Cortex of kidney (tissue), 1 donor: Measurements from ENCODE around the gene SYNE4.
A peak's percentile ranks its signal among the peaks of the same experiment; 100 is the strongest.
"Not testable (repeated sequence)": the region's sequence is repeated elsewhere in the genome, so short reads cannot be mapped to it uniquely, and the experiment has no call there.

Experiments
- DNase-seq: peaks from one replicate; lab custom pipeline; 2025; lab: John Stamatoyannopoulos, UW

Gene SYNE4

DNA sequence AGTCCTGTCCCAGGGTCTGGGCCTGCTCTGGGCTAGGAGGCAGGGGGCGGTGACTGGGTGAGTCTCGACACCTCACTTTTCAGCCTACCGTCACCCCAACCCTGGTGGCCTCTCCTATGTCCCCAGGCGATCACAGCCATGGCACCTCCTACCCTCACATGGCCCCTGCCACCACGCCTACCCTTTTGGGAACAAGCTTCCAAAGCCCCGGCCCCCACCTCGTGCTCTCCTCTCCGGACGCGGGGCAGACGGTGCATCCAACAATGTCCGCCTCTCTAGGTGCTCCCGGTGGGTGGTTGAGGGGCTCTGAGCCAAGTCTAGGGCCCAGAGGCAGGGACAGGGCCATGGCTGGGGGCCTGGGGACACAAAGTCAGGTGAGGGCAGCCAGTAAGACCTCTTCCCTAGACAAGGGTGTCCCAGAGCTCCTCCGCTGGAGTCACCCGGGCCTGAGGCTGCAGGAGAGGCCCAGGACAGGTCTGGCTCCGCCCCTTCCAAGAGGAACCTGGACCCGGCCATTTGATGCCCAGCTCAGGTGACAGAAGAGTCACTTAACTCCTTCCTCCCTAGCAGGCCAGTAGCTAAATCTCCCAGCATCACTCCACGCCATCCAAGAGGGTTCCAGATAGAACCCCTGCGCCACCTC is at the start of gene SYNE4:
TSS of gene SYNE4 (minus strand) at position 478 of the 643 bp plus-strand sequence. CDS start at position 346, 132 bp downstream.
- DNase-seq, result no peak

DNA sequence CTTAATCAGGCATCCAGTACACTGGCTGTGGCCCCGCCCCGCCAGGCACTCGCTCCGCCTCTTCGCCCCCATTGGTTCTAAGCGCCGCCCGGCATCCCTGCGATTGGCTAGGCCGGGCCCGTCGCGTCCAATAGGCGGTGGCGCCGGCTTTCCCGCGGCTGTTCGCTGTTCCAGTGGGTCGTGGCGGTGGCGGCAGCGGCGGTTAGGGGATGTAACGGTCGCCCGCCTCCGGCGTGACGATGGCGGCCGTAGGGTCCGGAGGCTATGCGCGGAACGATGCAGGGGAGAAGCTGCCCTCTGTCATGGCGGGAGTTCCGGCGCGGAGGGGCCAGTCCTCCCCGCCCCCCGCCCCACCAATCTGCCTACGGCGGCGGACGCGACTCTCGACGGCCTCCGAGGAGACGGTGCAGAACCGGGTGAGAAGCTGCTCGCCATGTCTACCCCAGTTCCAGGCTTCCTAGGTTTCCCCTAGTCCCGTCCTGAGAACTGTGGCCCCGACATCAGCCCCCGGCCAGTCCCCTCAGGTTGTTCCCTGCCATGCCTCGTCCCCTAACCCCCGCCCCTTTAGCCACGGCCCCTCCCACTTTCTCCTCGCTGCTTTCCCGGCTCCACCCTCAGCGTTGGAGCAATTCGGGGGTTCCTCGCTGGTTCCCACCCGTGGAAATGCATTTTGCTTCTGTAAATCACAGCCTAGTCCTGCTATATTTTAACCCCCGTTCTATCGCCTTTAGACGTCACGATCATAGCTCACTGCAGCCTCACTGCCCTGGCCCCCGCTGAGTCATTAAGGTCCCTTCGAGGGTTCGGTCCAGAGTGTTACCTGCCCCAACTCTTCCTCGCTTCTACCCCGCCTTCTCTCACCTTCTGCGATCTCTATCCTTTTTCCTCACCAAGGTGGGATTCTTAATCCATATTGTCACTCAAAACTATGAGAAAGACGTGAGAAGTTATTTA is 46.4 kb upstream of the SYNE4 start, which contains the start of gene WDR62:
TSS of gene WDR62 (plus strand) at position 165 of the 954 bp plus-strand sequence. CDS start at position 240, 75 bp downstream.
- DNase-seq, result peak; percentile 96

GRCh38 chr19:36054119-36054732 is 45.6 kb upstream of the SYNE4 start, which contains the start of gene THAP8:
THAP8 (minus strand) TSS chr19:36054285; CDS start chr19:36054217, 68 bp downstream.
- DNase-seq, result peak; percentile 99

- no peak for DNase-seq
Observed at GRCh38 chr19:36051637-36052036, 43.0 kb upstream of the SYNE4 start.

- no peak for DNase-seq
Observed at GRCh38 chr19:36051236-36051635, 42.6 kb upstream of the SYNE4 start.

DNA sequence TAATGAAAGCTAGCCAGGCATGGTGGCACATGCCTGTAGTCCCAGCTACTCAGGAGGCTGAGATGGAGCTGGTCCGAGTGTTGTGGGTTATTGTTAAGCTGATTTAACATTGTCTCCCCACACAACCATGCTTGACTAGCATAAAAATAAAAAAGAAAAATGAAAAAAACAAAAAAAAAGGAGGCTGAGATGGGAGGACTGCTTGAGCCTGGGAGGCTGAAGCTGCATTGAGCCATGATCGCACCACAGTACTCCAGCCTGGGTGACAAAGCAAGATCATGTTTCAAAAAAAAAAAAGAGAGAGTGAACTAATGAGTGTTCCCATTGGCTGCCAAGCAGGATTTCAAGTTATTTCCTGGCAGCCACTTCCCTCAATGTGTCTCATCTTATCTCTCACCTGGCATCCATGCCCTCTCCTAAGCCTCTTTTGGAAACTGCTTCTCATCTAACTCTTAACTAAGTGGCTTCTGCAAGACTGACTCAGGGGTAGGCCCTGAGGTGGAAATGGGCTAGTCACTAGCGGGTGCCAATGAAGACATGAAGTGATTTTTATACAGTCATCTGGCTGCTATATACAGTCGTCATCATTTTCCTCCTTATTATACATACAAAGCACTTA is 40.6 kb upstream of the SYNE4 start:
- DNase-seq, result no peak

GRCh38 chr19:36047835-36048234 is 39.2 kb upstream of the SYNE4 start:
- DNase-seq, result no peak

DNA sequence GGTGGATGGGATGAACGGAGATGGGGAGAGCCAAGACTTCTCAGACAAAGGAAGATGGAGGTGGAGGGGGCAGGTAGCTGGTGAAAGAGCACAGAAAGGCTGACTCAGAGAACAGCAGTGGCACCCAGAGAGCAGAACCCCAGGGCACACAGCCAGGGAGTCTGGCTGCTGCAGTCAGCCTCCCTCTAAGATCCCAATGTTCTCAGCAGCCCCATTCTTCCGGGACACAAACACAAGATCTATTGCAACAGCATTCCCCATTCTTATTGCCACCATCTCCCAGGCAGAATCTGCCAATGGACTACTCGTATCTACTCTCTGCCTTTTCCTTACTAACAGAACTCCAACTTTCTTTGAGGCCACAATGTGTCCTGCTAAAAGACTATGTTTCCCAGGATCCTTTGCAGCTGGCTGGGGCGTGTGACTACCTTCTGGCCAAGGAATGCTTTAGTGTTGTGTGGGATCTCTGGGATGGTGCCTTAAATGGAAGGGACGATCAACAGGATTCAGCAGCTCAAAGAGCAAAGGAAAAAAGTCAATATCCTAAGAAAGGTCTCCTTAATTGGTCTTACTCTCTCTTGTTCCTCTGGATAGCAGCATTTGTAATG is 37.9 kb upstream of the SYNE4 start:
- no peak for DNase-seq

GRCh38 chr19:36043952-36044351 is 35.3 kb upstream of the SYNE4 start:
- no peak for DNase-seq

DNA sequence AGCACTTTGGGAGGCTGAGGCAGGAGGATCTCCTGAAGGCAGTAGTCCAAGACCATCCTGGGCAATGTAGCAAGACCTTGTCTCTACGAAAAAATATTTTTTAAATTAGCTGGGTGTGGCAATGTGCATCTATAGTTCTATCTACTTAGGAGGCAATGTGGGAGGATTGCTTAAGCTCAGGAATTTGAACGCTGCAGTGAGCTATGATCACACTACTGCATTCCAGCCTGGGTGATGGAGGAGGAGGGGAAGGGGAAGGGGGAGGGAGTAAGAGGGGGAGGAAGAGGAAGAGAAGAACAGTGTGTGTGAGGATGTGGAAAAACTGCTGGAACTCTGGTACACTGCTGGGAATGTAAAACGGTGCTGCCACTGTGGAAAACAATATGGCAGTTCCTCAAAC is 33.2 kb upstream of the SYNE4 start:
- DNase-seq, result no peak

DNA sequence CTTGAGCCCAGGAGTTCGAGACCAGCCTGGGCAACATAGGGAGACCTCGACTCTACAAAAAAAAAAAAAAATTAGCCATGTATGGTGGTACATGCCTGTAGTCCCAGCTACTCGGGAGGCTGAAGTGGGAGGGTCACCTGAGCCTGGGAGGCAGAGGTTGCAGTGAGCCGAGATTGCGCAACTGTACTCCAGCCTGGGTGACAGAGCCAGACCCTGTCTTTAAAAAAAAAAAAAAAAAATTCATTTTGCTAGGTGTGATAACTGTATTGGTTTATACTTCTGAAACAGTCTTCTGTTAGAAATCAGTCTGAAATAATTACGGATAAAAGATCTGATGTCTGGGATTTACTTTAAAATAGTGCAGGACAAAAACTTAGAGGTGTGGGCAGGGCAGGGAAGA is 32.5 kb upstream of the SYNE4 start:
- not testable (repeated sequence) for DNase-seq

GRCh38 chr19:36040495-36040894 is 31.9 kb upstream of the SYNE4 start:
- DNase-seq, result no peak

DNA sequence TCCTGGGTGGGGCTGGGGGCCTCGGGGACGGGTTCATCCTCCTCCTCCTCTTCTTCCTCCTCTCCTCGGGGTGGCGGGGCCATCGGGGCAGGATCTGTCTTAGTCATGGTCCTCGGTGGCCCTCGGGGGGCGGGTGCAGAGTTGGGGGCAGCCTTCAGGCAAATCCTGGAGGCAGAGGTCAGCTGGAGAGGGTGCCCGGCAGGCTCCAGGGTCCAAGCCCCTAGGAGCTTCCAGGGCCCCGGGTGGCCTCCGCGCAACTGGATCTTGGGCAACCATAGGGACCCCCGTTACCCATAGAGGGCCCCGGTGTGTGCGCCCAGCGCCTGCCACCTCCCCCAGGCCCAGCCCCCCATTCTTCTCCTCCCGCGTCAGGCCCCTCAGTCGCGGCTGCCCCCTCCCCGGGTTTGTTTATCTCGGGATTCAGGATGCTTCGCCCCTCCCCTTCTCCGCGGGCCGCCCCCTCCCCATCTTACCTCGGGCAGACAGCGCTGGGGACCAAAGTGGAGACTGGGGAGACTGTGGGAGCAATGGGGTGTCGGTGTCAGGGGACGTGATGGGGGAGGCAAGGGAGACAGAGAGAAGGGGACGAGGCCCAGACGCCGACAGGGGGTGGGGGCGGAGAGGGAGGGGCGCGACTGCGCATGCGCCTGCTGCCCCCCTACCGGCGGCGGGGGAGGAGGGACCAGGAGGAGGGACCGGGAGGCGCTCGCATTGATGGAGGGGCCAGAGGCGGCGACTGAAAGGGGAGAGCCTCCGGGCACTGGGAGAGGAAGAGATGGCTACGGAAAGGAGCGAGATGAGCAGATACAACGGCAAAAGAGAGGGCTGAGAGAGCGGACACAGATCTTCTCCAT is 23.9 kb upstream of the SYNE4 start, which contains the start of gene CLIP3:
TSS of gene CLIP3 (minus strand) at position 623 of the 854 bp plus-strand sequence. CDS start at position 107, 516 bp downstream.
- DNase-seq, result no peak

DNA sequence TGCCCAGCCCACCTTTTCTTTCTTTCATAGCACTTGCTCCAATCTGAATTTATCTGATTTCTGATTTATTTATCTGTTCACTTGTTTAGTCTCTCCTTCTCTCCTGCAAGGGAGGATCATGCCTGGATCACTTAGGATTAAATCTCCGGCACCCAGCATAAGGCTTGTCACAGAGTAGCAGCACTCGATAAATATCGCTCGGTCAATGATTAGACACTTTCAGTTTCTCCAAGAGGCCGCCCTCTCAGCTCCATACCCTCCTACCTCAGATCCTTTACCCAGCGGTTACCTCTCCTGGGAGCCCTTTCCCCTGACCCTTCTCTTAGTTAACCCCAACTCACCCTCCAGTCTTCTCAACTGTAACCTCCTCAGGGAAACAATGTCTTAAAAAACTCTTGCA is 22.7 kb upstream of the SYNE4 start:
- no peak for DNase-seq

- DNase-seq, result no peak
Observed at GRCh38 chr19:36030264-36031148, 21.9 kb upstream of the SYNE4 start.

- DNase-seq, result no peak
Observed at GRCh38 chr19:36028313-36029041, 19.9 kb upstream of the SYNE4 start.

GRCh38 chr19:36027696-36028095 is 19.1 kb upstream of the SYNE4 start:
- DNase-seq, result no peak

DNA sequence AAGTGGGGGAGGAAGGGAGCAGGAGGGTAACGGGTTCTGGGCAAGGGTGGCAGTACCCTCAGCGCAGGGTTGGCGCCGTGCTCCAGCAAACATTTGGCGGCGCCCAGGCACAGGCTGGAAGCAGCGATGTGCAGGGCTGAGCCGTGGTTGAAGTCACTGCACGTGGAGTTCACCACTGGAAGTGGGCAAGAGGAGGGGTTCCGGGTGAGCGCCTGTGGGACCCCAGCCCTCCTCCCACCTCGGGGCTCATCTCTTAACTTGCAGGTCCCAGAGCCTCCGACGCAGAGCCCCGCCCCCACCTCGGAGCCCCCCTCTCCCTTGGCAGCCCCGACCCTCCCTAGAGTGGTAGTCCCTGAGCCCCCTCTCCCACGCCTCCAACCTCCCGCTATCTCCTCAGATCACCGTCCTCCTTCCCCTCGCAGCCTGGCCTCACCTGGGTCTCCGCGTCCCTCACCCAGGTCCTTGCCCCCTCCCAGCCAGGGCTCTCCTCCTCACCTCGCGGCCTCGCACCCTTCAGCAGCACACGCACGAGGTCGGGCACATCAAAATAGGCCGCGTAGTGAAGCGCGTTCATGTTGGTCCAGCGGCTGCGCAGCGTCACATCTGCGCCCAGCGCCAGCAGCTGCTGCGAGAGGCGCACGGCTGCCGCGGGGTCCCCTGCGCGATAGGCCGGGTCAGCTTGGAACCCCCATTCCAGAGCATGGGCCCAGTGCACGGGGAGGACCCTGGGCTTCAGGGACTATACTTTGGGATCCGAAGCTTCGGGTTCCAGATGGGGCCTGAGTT is 17.7 kb upstream of the SYNE4 start:
- DNase-seq, result no peak
